Mesenteric fat pad (tissue), 1 donor: Measurements from ENCODE around the gene CRHR1. TPM values are rescaled to one million over a fixed set of nuclear protein-coding genes. Genes with fewer than 3 reads are reported as not detected.

ENCODE experiments used
- DNase-seq: peaks from one replicate; pipeline ENCODE4 v3.0.0-alpha.2; 2020; ENCODE audit warnings: low spot score
- long read RNA-seq: library from polyadenylated mRNA; unstranded; transcript quantifications from one replicate; pipeline ENCODE4 v2.0.0, GENCODE V29; 2020
- total RNA-seq: library from RNA; stranded (reverse); fragmentation: NEBNext Ultra II Directional; extraction: Animal tissue kit (Norgen Biotek cat#: 25700); gene quantifications from one replicate; pipeline ENCODE4 v1.2.1, GENCODE V29; 2021
- donor health status: DM: yes; HTN: yes; CAD: no.

The CRHR1 gene
- total RNA-seq, result not detected
- long read RNA-seq, result 0 reads

DNA sequence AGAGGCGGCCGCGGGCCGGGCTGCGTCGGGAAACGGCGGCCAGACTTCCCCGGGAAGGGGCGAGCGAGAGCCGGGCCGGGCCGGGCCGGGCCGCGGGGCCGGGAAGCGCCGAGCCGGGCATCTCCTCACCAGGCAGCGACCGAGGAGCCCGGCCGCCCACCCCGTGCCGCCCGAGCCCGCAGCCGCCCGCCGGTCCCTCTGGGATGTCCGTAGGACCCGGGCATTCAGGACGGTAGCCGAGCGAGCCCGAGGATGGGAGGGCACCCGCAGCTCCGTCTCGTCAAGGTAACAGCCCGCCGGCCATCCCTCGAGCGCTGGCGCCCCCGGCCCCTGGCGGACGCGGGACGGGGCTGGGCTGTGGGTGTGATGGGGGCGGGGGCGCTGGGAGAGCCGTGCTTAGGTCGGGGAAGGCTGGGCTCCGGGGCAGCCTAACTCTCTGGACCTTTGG lies at the start of gene CRHR1:
CRHR1 (plus strand) TSS at position 28 of the 448 bp plus-strand sequence; CDS start at position 253, 225 bp downstream.
- DNase-seq, result no peak

DNA sequence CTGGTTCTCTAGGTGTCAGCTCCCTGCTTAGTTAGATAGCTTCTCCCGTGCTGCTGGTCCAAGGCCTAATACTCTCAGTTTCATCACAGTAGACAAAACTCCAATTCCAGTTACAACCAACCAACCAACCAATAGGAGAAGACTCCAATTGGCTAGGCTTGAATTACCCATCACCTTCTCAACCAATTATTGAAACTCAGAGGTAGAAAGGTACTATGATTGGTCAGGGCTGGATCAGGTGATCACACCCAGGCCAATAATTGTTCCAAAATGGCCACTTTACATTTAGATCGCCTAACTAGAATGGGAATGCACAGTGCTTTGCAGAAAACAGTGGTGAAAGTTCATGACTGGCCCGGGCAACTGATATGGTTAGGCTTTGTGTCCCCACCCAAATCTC lies 49.5 kb upstream of the CRHR1 start:
- no peak for DNase-seq

- DNase-seq, result no peak
These were observed 48.6 kb upstream of the CRHR1 start for GRCh38 chr17:45735488-45735887.

DNA sequence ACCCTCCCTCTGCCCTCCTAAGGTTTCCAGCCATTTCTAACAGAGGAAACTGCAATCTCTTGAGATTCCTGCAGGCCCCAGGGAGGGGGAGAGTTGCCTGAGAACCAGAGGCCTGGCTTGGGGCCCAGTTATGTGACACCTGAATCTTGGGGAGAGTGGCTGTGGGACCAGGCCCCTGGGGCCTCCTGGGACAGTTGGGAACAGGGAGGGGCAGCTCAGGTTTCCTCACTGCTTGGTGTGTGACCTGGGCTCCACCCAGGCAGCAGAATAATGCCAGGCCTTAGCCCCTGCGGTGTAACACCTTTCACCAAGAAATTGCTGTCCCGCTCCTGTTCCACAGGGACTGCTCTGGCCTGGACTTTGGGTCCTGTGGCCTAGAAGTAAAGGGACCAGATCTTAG lies 44.3 kb upstream of the CRHR1 start:
- no peak for DNase-seq

DNA sequence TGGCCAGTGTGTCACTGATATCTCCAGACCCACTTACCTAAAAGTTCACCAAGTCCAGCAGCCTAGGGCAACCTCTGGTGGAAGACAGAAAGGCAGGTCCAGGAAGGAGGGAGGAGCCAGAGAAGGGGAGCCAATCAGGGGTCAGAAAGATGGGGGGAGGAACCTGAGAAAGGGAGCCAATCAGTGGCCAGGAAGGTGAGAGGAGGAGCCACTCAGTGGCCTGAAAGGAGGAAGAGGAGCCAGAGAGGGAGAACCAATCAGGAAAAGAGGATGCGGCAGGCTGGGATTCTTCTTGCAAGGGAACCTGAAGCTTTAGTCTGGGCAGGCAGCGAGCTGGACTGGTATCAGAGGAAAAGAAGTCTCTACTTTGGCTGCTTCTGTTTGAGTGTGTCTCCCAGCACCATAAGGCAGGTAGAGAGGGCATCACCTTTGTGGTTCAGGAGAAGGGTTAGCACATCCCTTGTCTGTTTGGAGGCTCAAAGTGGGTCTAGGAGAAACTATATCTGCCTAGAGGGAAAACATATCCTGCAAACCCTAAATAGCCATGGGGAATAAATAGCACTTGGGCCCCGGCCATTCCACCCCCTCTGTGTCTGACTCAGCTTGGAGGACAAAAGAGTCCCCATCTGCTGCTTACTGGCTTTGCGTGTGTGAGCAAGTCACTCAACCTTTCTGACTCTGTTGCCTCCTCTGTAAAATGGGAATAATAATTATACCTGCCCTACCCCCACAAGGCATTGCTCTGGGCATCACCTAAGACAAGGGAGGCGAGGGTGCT lies 43.4 kb upstream of the CRHR1 start:
- peak; percentile 74 for DNase-seq

DNA sequence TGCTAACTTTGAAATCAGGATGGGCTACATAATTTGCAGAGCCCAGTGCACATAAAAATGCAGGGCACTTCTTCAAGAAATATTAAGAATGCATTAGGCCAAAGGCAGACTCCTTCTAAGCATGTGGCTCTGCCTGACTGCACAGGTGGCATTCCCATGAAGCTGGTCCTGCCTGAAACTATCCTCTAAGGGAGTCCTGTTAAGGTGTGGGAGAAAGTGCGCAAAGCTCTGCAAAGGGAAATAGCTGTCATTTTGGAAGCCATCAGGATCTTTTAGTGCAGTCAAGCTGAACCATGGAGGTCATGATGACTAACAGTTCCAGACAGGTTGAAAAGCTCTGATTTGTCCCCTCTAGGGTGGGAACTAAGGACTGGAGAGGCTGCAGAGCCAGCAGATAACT lies 41.9 kb upstream of the CRHR1 start:
- DNase-seq, result no peak

DNA sequence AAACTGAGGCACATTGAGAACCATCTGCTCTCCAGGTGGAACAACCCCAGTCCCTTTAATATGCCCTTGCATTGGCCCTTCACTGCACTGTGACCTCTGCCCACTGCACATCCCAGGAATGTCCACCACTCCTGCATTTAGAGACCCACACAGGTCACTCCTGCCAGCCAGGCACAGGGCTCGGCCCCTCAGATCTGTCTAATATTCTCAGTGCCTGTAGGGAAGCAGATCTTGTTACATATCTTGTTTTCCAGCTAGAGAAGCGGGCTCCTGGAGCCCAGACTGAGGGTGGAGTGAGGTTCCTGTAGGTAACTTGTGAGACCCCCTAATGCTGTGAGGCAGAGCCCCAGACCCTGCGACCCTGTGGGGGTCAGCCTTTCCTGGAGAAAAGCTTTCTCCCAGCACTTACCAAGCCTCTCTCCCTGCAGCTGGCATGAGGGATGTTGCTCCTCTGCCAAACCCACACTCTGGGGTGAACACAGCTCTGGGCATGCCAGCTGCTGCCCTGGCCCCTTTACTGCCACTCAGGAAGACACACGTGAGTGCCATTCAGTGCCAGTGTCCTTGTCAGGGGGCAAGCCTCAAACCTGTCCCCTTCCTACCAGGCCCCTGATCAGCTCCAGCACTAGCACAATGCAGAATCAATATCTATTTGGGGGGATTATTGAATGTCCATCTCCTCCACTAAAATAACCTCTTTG lies 40.3 kb upstream of the CRHR1 start:
- peak; percentile 62 for DNase-seq

DNA sequence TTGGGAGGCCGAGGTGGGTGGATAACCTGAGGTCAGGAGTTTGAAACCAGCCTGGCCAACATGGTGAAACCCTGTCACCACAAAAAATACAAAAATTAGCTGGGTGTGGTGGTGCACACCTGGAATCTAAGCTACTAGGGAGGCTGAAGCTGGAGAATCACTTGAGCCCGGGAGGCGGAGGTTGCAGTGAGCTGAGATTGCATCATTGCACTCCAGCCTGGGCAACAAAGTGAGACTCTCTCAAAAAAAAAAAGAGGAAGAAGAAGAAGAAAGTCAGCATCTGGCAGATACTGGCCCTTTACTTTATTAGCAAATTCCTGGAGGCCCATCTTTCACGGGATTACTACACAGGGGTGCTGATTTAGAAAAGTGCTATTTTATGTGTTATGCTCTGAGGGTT lies 39.3 kb upstream of the CRHR1 start:
- peak; percentile 18 for DNase-seq

GRCh38 chr17:45745601-45746494 lies 38.3 kb upstream of the CRHR1 start:
- DNase-seq, result no peak

- no peak for DNase-seq
These were observed 36.2 kb upstream of the CRHR1 start for GRCh38 chr17:45747911-45748310.

GRCh38 chr17:45748731-45749310 lies 35.3 kb upstream of the CRHR1 start:
- DNase-seq, result no peak

GRCh38 chr17:45749831-45750335 lies 34.2 kb upstream of the CRHR1 start:
- DNase-seq, result no peak

DNA sequence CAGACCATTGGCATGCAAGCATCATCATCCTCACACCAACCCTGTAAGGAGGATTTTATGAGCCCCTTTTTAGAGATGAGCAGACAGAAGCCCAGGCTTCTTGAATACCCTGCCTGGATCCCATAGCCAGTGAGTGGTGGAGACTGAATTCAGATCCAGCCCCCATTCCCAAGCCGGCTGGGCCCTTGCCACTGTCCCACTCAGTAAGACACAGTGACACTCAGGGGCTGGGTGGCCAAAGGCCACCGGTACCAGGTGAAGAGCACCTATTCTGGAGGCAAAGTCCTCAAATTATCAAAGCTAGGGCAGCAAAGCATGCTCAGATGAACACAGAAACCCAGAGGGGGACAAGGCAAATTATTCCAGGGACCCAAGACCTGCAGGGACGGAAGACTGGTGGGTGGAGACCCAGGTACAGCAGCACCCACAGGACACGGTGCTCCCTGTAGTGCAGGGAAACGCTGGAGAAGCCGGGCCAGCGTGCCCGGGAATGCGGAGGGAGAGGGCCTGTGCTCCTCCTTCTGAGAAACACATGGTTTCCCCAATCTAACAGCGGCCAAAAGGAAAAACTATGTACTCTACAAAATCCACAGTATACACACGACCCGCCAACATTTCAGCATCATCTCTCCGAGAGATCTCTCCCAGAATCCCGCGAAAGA lies 33.2 kb upstream of the CRHR1 start:
- peak; percentile 55 for DNase-seq

- peak; percentile 53 for DNase-seq
These were observed 32.7 kb upstream of the CRHR1 start for GRCh38 chr17:45751466-45751865.

DNA sequence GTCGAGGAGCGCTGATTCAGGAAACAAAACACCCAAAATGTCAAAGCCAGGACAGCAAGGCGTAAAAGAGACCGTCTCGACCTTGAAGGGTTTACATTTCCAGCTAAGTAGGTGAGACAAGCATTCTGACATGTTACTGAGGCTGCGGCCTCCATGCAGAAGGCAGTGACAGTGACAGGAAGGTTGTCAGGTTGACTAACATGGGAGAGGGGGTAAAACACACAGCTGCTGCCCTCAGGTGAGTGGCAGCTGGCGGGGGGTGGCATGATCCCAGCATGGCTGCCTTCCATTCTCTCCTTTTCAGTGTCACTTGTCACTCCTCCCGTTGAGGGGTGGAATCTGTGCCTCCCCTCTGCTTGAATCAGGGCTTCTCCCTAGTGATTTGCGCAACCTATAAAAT lies 31.9 kb upstream of the CRHR1 start:
- no peak for DNase-seq

- DNase-seq, result peak; percentile 80
These were observed 30.4 kb upstream of the CRHR1 start for GRCh38 chr17:45753645-45754225.

GRCh38 chr17:45755050-45755449 lies 29.1 kb upstream of the CRHR1 start:
- DNase-seq, result peak; percentile 76

GRCh38 chr17:45756266-45756991 lies 27.7 kb upstream of the CRHR1 start:
- peak; percentile 59 for DNase-seq
